ENCODE results near the gene KCNQ5. TPM values are rescaled to one million over a fixed set of nuclear protein-coding genes. Genes with fewer than 3 reads are reported as not detected.

KCNQ5 gene
- total and polyA plus RNA-seq, 2 of the 8 experiments (the other 6 are each of a cell fraction or from before 2014, with no cell fraction given), result 0.83 to 1.2 TPM

DNA sequence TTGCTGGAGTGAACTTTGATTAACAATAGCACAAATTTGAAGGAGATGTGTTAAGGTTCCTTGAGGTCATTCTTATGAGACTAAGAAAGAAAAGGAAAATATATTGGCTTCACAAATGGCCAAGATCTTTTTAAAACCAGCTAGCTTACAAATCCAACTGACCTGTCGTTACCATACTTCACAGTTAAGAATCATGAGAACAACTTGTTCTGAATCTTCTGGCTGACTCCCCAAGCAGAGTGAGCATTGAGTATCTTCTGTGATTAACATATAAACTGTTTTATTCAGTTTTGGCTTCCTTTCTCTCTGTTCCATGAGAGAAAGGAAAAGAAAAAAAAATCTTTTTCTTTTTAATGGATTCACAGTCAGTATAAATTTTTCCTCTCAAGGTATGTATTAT is 326.3 kb downstream of the KCNQ5 start:
- Histone ChIP-seq H3K79me2 (ENCODE audit: control insufficient read depth in 1 of 2, insufficient read depth in 2 of 2, low read length in 2 of 2) (no peaks in the 10 kb centered on the region), H4K8ac (ENCODE audit: extremely low read depth, insufficient read depth, low read length) (no peak overlapping the region), H3K23me2 (ENCODE audit: low read depth, low read length) (no peaks in the 10 kb centered on the region), H3K9ac (replicated peaks in 1 of 4; ENCODE audit: extremely low read depth in 1 of 4, low read depth in 3 of 4, low read length in 3 of 4) (no peak overlapping the region), H3K56ac (replicated peaks; ENCODE audit: insufficient read length, low read depth, low read length) (no peak overlapping the region), H2BK120ac (replicated peaks; ENCODE audit: low read depth, low read length) (no peak overlapping the region), H3K27me3 (replicated peaks in 1 of 4; ENCODE audit: control insufficient read depth in 3 of 4, extremely low read depth in 1 of 4, insufficient read depth in 3 of 4, low read length in 3 of 4) (no peaks in the 10 kb centered on the region), H2AFZ (ENCODE audit: low read length) (no peak overlapping the region), H2AK5ac (ENCODE audit: low read depth, low read length) (no peak overlapping the region), H2BK15ac (ENCODE audit: low read length) (no peak overlapping the region), H2BK12ac (ENCODE audit: low read depth, low read length) (no peak overlapping the region), H3K79me1 (ENCODE audit: low read depth, low read length) (no peaks in the 10 kb centered on the region), H3K9me3 (ENCODE audit: insufficient read depth in 2 of 2, low read depth in 1 of 2, low read length in 1 of 2) (no peaks in the 10 kb centered on the region), H3K4ac (replicated peaks; ENCODE audit: insufficient read length, low read depth, low read length) (no peak overlapping the region), H3K14ac (ENCODE audit: insufficient read length) (no peak overlapping the region), H3K18ac (ENCODE audit: extremely low read depth, low read length) (no peak overlapping the region), H3K23ac (ENCODE audit: insufficient read length) (no peak overlapping the region), H3K36me3 (ENCODE audit: control insufficient read depth in 2 of 4, insufficient read depth in 4 of 4, low read length in 3 of 4) (no peaks in the 10 kb centered on the region), H4K91ac (replicated peaks; ENCODE audit: insufficient read length, low read length) (no peak overlapping the region), H3K27ac (ENCODE audit: low read depth, low read length) (no peak overlapping the region), H4K20me1 (replicated peaks in 1 of 2; ENCODE audit: control insufficient read depth in 1 of 2, insufficient read depth in 2 of 2, low read length in 2 of 2) (no peaks in the 10 kb centered on the region), H2BK20ac (ENCODE audit: low read length) (no peak overlapping the region), H3K4me1 (replicated peaks in 1 of 4; ENCODE audit: control insufficient read depth in 3 of 4, insufficient read depth in 4 of 4, low read length in 3 of 4) (no peaks in the 10 kb centered on the region), H2BK5ac (ENCODE audit: low read depth, low read length) (no peak overlapping the region), H4K5ac (ENCODE audit: insufficient read length, low read depth, low read length) (no peak overlapping the region), H3K4me3 (ENCODE audit: extremely low read depth in 1 of 4, insufficient read depth in 2 of 4, low read depth in 3 of 4, low read length in 4 of 4) (no peak overlapping the region), H3K4me2 (ENCODE audit: insufficient read depth in 1 of 2, low read depth in 2 of 2, low read length in 2 of 2) (no peak overlapping the region)
- WGBS, 2 experiments (ENCODE audit: extremely low coverage in 1 of 2, insufficient coverage in 1 of 2, insufficient read length in 1 of 2, insufficient replicate concordance in 2 of 2, low coverage in 1 of 2, low lambda C conversion rate in 2 of 2, missing lambda C conversion rate in 1 of 2), result 79% methylated on average over 1 of the region's 1 CpG; no CpG with 5 or more reads in 1 of the 2 experiments
- ChIA-PET POLR2A (ENCODE audit: partially characterized antibody) (no interaction called here), CTCF (ENCODE audit: partially characterized antibody) (no interaction called here)
- FAIRE-seq (no peak), DNase-seq (ENCODE audit: low read depth in 1 of 2, low spot score in 2 of 2) (no peak)
- no peak for TF ChIP-seq JUN (IDR thresholded peaks at IDR 0.05; ENCODE audit: low read depth, low read length)
- TF ChIP-seq BRCA1 (IDR thresholded peaks at IDR 0.05; ENCODE audit: low read depth, low read length), result no peak
- no peak for TF ChIP-seq HDAC6 (IDR thresholded peaks at IDR 0.05; ENCODE audit: low read depth, low read length)
- no peak for TF ChIP-seq ASH2L (IDR thresholded peaks at IDR 0.05; ENCODE audit: low read length)
- TF ChIP-seq, protein P1, sequence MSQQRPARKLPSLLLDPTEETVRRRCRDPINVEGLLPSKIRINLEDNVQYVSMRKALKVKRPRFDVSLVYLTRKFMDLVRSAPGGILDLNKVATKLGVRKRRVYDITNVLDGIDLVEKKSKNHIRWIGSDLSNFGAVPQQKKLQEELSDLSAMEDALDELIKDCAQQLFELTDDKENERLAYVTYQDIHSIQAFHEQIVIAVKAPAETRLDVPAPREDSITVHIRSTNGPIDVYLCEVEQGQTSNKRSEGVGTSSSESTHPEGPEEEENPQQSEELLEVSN (IDR thresholded peaks at IDR 0.05), result no peak
- TF ChIP-seq, protein P2, sequence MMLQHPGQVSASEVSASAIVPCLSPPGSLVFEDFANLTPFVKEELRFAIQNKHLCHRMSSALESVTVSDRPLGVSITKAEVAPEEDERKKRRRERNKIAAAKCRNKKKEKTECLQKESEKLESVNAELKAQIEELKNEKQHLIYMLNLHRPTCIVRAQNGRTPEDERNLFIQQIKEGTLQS (IDR thresholded peaks at IDR 0.05; ENCODE audit: insufficient read depth, low read depth, low read length), result no peak

Data from H1 (cell line).